IMR-90 (cell line): Measurements from ENCODE around the gene REPIN1.

Source experiments
- BHLHE40 ChIP-seq: fragments of 150-350 bp; IDR thresholded peaks from 2 replicates; pipeline ENCODE4 v1.6.1; 2016; ENCODE audit warnings: mild to moderate bottlenecking, low read depth, low read length
- CHD1 ChIP-seq: IDR thresholded peaks from 2 replicates; pipeline ENCODE4 v1.6.1; 2012; ENCODE audit warnings: low read depth, low read length, improper control_type of control experiment
- ELK1 ChIP-seq: fragments of 150-350 bp; IDR thresholded peaks from 2 replicates; pipeline ENCODE4 v1.6.1; 2016; ENCODE audit warnings: low read depth, mild to moderate bottlenecking, low read length, moderate library complexity, borderline replicate concordance
- FOS ChIP-seq: fragments of 150-350 bp; IDR thresholded peaks from 2 replicates; pipeline ENCODE4 v1.6.1; 2016; ENCODE audit warnings: low read depth, low read length
- MAFK ChIP-seq: IDR thresholded peaks from 2 replicates; pipeline ENCODE4 v1.6.1; 2012; ENCODE audit warnings: low read depth, low read length, improper control_type of control experiment
- MAZ ChIP-seq: IDR thresholded peaks from 2 replicates; pipeline ENCODE4 v1.6.1; 2012; ENCODE audit warnings: low read depth, mild to moderate bottlenecking, low read length, improper control_type of control experiment, moderate library complexity, borderline replicate concordance
- NFE2L2 ChIP-seq: fragments of 150-350 bp; IDR thresholded peaks from 2 replicates; pipeline ENCODE4 v1.6.1; 2016; ENCODE audit warnings: low read depth, mild to moderate bottlenecking, low read length
- POLR2A ChIP-seq: IDR thresholded peaks from 2 replicates; pipeline ENCODE4 v1.6.1; 2012; ENCODE audit warnings: mild to moderate bottlenecking, low read depth, low read length
- RAD21 ChIP-seq: IDR thresholded peaks from 2 replicates; pipeline ENCODE4 v1.6.1; 2012; ENCODE audit warnings: low read length, improper control_type of control experiment
- RCOR1 ChIP-seq: IDR thresholded peaks from 2 replicates; pipeline ENCODE4 v1.6.1; 2012; ENCODE audit warnings: mild to moderate bottlenecking, low read length, improper control_type of control experiment; ENCODE audit not compliant: insufficient replicate concordance
- RFX5 ChIP-seq: IDR thresholded peaks from 2 replicates; pipeline ENCODE4 v1.8.0; 2012; ENCODE audit warnings: low read depth, mild to moderate bottlenecking, low read length, moderate library complexity
- USF2 ChIP-seq: fragments of 150-350 bp; IDR thresholded peaks from 2 replicates; pipeline ENCODE4 v1.6.1; 2017; ENCODE audit warnings: mild to moderate bottlenecking, antibody characterized with exemption, low read length, low read depth
- TF ChIP-seq, protein P1 (sequence below): conservative IDR thresholded peaks from 2 replicates; pipeline ENCODE4 v1.5.1; 2012; ENCODE audit warnings: mild to moderate bottlenecking, low read depth, low read length, improper control_type of control experiment

GRCh38 chr7:150335108-150335773 lies 33.4 kb upstream of the REPIN1 start:
- TF ChIP-seq, protein P1, sequence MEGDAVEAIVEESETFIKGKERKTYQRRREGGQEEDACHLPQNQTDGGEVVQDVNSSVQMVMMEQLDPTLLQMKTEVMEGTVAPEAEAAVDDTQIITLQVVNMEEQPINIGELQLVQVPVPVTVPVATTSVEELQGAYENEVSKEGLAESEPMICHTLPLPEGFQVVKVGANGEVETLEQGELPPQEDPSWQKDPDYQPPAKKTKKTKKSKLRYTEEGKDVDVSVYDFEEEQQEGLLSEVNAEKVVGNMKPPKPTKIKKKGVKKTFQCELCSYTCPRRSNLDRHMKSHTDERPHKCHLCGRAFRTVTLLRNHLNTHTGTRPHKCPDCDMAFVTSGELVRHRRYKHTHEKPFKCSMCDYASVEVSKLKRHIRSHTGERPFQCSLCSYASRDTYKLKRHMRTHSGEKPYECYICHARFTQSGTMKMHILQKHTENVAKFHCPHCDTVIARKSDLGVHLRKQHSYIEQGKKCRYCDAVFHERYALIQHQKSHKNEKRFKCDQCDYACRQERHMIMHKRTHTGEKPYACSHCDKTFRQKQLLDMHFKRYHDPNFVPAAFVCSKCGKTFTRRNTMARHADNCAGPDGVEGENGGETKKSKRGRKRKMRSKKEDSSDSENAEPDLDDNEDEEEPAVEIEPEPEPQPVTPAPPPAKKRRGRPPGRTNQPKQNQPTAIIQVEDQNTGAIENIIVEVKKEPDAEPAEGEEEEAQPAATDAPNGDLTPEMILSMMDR: no peak
- TF ChIP-seq POLR2A (no peak), USF2 (no peak), FOS (no peak), RFX5 (no peak), ELK1 (no peak), CHD1 (no peak), BHLHE40 (no peak), MAFK (no peak), RAD21 (no peak), MAZ (peak; percentile 62; the same call in 1 of the 2 replicates), NFE2L2 (no peak), RCOR1 (no peak)
